ENCODE results near the gene BRAF.
A peak's percentile ranks its signal among the peaks of the same experiment; 100 is the strongest.
"Not testable (repeated sequence)": the region's sequence is repeated elsewhere in the genome, so short reads cannot be mapped to it uniquely, and the experiment has no call there.

BRAF gene

GRCh38 chr7:140924821-140925421 is at the start of gene BRAF:
TSS of gene BRAF (minus strand) at chr7:140924929. CDS start at chr7:140924703, 226 bp downstream.
- peak; percentile 88 for DNase-seq

DNA sequence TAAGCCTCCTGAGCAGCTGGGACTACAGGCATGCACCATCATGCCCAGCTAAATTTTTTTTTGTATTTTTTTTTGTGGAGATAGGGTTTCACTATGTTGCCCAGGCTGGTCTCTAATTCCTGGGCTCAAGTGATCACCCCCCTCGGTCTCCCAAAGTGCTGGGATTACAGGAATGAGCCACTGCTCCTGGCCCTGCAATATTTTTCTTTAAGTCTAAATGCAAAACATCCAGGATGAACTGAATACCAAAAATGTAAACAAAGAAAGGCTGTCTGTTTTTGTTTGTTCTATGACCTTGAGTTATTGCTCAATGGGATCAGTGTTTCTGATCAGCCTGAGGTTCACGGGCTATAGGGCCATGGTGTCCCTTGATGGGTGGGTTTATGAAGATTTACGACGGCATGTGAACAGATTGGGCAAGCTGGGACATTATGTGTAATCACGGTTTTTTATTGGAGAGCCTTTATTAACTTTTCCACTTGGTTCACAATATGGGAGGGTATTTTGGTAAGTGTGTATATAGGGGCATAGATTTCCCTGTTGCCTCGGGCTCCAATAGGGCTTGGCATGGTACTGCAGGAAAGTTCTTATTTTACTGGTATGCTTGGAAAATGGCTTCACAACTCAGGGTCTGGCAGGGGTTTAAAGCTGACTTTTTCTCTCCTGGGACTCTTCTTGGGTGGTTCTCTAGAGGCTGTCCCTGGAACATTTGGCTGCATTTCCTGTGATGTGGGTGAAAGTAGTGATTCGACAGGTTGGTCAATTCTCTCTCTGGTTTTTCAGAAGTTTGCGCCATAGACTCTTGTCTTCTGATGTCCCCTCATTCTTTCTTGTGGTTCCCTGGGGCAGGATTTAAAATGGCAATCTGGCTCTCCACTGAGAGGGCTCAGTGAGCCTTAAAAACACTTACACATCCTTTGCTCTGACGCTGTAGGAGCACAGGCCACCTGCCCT is 48.4 kb upstream of the BRAF start:
- DNase-seq: peak; percentile 4

- DNase-seq: no peak
Observed at GRCh38 chr7:140972344-140972743, 47.6 kb upstream of the BRAF start.

DNA sequence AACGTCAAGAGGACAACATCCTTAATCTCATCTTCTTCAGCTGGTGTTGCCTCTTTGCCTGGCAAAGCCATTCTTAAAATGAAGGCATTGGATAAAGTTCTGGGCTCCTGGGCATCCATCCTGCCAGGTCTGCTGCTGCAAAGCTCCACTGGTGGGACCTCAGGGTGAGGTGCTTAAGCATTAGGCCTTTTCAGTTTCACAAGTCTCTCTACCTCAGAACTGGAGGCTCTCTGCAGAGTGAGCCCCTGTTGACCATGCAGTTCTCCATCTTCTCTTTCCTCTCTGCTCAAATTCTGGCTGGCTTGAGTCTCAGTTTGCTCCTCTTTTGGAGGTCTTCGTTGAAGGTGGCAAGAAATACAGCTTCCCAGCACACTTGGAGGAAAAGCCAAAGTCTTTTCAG is 42.7 kb upstream of the BRAF start:
- no peak for DNase-seq

DNA sequence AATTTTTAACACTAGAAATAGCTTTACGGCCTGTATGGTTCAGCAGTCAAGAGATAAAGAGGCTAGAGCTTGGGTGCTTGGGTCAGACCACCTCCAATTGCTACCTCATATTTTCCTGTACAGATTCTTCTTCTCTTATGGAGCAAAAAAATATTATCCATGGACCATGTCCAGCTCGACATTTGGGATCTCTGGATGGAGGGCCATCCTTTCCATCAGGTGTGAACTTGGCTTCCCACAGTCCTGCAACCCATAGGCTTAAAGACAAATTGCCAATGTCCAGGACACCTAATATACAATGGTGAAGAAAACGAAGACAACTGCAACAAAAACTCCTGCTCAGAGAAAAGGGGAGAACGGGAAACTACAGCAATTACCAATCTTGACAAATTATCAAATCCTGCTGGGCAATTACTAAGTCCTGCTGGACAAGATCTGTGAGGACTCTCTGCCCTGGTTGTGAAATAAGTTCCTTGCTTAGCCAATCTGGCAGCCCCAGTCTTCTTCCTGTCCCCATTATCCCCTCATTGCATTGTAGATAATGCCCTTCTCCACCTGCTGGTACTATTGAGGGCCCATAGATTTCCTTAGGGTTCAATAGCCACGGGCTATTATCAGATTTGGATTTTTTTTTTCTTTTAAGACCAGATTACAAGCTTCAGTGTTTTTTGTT is 42.0 kb upstream of the BRAF start:
- DNase-seq: no peak

DNA sequence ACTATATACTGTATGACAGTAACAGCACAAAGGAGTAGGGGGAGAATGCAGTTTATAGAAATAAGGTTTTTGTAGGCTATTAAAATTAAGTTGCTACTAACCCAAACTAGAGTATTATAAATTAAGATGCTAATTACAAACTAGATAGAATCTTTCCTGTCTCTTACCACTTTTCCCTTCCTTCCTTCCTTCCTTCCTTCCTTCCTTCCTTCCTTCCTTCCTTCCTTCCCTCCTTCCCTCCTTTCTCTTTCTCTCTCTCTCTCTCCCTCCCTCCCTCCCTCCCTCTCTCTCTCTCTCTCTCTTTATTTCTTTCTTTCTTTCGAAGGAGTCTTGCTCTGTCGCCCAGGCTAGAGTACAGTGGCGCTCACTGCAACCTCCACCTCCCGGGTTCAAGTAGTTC is 36.4 kb upstream of the BRAF start:
- no peak for DNase-seq

- not testable (repeated sequence) for DNase-seq
Observed at GRCh38 chr7:140956997-140957396, 32.3 kb upstream of the BRAF start.

- no peak for DNase-seq
Observed at GRCh38 chr7:140945940-140946339, 21.2 kb upstream of the BRAF start.

DNA sequence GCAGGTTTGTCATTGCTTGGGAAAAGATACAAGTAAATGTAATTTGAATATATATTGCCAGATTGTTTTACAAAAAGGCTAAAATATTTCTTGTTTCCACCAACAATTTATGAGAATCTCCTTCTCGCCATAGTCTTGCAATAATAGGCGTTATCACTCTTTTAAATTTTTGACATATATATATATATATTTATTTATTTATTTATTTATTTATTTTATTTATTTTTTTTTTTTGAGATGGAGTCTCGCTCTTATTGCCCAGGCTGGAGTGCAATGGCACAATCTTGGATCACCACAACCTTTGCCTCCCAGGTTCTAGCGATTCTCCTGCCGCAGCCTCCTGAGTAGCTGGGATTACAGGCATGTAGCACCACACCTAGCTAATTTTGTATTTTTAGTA is 17.5 kb upstream of the BRAF start:
- not testable (repeated sequence) for DNase-seq

GRCh38 chr7:140940898-140941297 is 16.2 kb upstream of the BRAF start:
- DNase-seq: no peak

- peak; percentile 44 for DNase-seq
Observed at GRCh38 chr7:140937702-140938264, 13.1 kb upstream of the BRAF start.

- no peak for DNase-seq
Observed at GRCh38 chr7:140928491-140929309, 4.0 kb upstream of the BRAF start.

DNA sequence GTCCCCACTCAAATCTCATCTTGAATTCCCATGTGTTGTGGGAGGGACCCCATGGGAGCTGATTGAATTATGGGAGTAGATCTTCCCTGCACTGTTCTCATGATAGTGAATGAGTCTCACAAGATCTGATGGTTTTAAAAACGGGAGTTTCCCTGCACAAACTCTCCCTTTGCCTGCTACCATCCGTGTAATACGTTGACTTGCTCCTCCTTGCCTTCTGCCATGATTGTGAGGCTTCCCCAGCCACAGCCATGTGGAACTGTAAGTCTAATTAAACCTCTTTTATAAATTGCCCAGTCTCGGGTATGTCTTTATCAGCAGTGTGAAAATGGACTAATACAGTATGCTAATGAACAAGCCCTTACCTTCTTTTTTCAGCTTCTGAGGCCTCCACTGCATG is 3.2 kb upstream of the BRAF start:
- DNase-seq: not testable (repeated sequence)

- no peak for DNase-seq
Observed at GRCh38 chr7:140927351-140927750, 2.6 kb upstream of the BRAF start.

DNA sequence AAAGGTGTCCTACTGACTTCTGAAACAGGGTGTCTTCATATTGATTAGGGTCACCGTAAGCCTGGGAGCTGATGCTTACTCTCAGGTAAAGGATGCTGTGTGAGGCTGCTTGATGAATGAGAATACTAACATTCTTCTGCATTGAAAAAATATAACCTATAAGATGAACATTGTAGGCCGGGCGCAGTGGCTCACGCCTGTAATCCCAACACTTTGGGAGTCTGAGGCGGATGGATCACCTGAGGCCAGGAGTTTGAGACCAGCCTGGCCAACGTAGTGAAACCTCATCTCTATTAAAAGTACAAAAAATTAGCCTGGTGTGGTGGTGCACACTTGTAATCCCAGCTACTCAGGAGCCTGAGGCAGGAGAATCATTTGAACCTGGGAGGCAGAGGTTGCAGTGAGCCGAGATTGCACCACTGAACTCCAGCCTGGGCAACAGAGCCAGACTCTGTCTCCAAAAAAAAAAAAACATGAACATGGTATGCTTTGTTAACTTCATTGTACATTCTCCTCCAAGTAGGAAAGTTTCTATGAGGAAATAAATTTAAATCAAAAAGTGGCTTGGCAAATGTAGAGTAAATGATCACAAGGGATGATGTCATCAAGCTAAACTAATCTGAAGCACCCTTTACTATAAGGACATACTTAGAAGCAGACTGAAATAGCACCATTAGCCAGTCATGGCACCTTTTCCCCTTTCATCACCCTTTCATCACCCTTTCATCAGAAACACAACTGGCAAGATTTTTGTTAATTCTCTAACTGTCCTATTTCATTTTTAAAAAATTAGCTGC is 1.5 kb upstream of the BRAF start:
- DNase-seq: peak; percentile 30

GRCh38 chr7:140924019-140924820 is 509 bp downstream of the BRAF start:
- peak; percentile 50 for DNase-seq

DNA sequence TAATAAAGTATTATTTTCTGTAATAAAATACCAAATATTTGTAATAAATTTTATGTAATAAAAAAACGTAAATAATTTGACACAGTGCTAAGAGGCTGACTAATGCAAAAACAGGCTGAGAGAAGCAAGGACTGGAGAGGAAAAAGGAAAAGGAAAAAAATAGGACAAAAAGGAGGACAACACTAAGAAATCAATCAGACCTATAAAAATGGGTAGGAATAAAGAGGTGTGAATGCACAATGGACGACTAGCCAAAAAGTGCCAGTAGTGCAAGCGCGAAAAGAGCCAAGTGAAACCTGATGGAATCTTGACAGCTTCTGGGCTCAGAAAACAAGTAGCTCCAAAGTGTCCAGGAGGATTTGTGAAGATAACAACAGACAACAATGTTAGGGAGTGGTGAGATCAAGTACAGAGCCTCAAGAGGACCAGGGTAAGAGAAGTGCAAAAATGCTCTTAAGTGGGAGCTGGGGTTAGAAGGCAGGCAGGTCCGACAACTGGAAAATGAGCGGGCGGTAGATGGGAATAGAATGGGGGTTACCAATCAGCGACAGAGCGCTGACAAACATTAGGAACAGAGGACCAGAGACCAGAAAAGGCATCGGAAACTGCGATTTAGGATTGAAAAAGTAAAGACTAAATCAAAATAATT is 1.2 kb downstream of the BRAF start:
- DNase-seq: no peak

DNA sequence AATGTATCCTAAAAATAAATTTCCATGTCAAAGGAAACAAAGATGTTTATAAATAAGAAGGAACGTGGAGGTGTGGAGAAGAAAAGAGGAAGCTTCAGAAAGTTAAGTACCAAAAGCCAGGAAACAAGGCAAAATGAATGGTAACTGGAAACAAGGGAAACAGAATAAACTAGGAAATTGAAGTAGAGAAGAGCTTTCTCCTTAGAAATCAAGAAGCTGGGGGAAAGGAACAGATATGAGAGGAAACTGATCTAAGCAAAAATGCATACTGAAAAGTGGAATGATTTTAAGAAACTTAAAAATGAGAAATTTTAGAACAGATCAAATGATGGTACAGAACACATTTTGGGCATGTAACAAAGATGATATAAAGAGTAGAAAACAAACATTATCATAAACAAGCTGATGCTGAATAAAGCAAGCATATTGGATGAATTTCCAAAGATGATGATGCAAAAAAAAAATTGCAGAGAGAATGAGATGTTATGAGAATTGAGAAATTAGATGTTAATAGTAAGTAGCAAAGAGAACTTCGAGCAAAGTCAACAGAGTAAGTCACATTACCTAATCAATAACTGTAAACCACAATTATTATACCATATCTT is 1.9 kb downstream of the BRAF start:
- DNase-seq: no peak

- DNase-seq: no peak
Observed at GRCh38 chr7:140920745-140921144, 4.0 kb downstream of the BRAF start.

- no peak for DNase-seq
Observed at GRCh38 chr7:140918236-140918635, 6.5 kb downstream of the BRAF start.

All from inflammatory macrophage treated with lipopolysaccharide for 4 hours (primary cell).